Keratinocyte (primary cell): ENCODE measurements around the gene MAGI3. TPM values are rescaled to one million over a fixed set of nuclear protein-coding genes. Genes with fewer than 3 reads are reported as not detected.

Experiments used
- DNase-seq: peaks from one replicate; pipeline ENCODE4 v3.0.0-alpha.2; 2011; ENCODE audit warnings: low read depth, missing footprints, low spot score
- FAIRE-seq: peaks from 2 replicates; lab custom pipeline; 2011; peaks lifted over from hg19 to GRCh38; lab: Jason Lieb, UNC
- H2AFZ ChIP-seq: 2 replicates; pipeline ENCODE4 v1.6.0; 2012; ENCODE audit warnings: low read length, control low read depth, inconsistent platforms; ENCODE audit not compliant: control insufficient read depth
- H3K27ac ChIP-seq: 2 replicates; pipeline ENCODE4 v1.5.1; 2011; ENCODE audit warnings: low read length; ENCODE audit not compliant: control insufficient read depth, insufficient read depth
- H3K27me3 ChIP-seq: 3 replicates; pipeline ENCODE4 v1.6.0; 2011; ENCODE audit warnings: low read length; ENCODE audit not compliant: control insufficient read depth, insufficient read depth; ENCODE audit errors: extremely low read depth
- H3K36me3 ChIP-seq, 2 experiments: 2 replicates in 1 of 2; 3 replicates in 1 of 2; pipeline ENCODE4 v1.5.1; 2011; ENCODE audit warnings: low read length in 2 of 2, mild to moderate bottlenecking in 1 of 2; ENCODE audit not compliant: control insufficient read depth in 2 of 2, insufficient read depth in 2 of 2; ENCODE audit errors: extremely low read depth in 1 of 2
- H3K4me1 ChIP-seq: 3 replicates; pipeline ENCODE4 v1.5.1; 2011; ENCODE audit warnings: low read length; ENCODE audit not compliant: control insufficient read depth, insufficient read depth; ENCODE audit errors: extremely low read depth
- H3K4me2 ChIP-seq: 3 replicates; pipeline ENCODE4 v1.6.0; 2011; ENCODE audit warnings: low read depth, low read length; ENCODE audit not compliant: control insufficient read depth, insufficient read depth; ENCODE audit errors: extremely low read depth
- H3K4me3 ChIP-seq, 3 experiments: fragments of 200-600 bp in 1 of 3; sonication (generic) in 1 of 3; 2 replicates in 2 of 3; 3 replicates in 1 of 3; pipeline ENCODE4 v1.5.1; 2011 to 2016; ENCODE audit warnings: low read length in 3 of 3, mild to moderate bottlenecking in 3 of 3, control low read depth in 2 of 3, inconsistent platforms in 1 of 3, low read depth in 1 of 3, mixed read lengths in 1 of 3, mixed run types in 1 of 3, moderate library complexity in 1 of 3; ENCODE audit not compliant: control insufficient read depth in 2 of 3, insufficient read depth in 2 of 3; ENCODE audit errors: extremely low read depth in 1 of 3
- H3K79me2 ChIP-seq: 2 replicates; pipeline ENCODE4 v1.6.0; 2012; ENCODE audit warnings: low read length; ENCODE audit not compliant: control insufficient read depth, insufficient read depth
- H3K9ac ChIP-seq: 3 replicates; pipeline ENCODE4 v1.6.0; 2011; ENCODE audit warnings: low read length; ENCODE audit not compliant: control insufficient read depth, insufficient read depth; ENCODE audit errors: extremely low read depth
- H3K9me1 ChIP-seq: 3 replicates; pipeline ENCODE4 v1.6.0; 2011; ENCODE audit warnings: low read length; ENCODE audit not compliant: control insufficient read depth, insufficient read depth; ENCODE audit errors: extremely low read depth
- H3K9me3 ChIP-seq: 2 replicates; pipeline ENCODE4 v1.5.1; 2012; ENCODE audit warnings: low read depth, low read length; ENCODE audit not compliant: control insufficient read depth
- H4K20me1 ChIP-seq: 3 replicates; pipeline ENCODE4 v1.6.0; 2011; ENCODE audit warnings: low read length; ENCODE audit not compliant: control insufficient read depth, insufficient read depth; ENCODE audit errors: extremely low read depth
- EZH2 ChIP-seq: IDR thresholded peaks from one replicate; pipeline ENCODE4 v1.6.1; 2012; ENCODE audit warnings: inconsistent platforms, mild to moderate bottlenecking, low read length, moderate library complexity
- dilution Hi-C: fragments of 300-500 bp; cut with MboI; formaldehyde crosslinking; loops from one replicate; pipeline ENCODE4 v1.7.0; 2020; ENCODE audit warnings: low sequenced_read_pairs; ENCODE audit not compliant: extremely low pct_ligation_motif_present
- polyA plus RNA-seq, 5 experiments: library from polyadenylated mRNA; depleted of rRNA in 3 of 5; stranded (reverse) in 3 of 5; stranded (forward) in 1 of 5; unstranded in 1 of 5; fragments of >200 nt; gene quantifications; 1 replicate in 1 of 5; 2 replicates in 3 of 5; 3 replicates in 1 of 5; pipeline versions ENCODE4 v1.2.1 to v1.2.3, GENCODE V29; 2011 to 2012; ENCODE audit warnings: missing spikeins in 2 of 5, low read depth in 1 of 5, low replicate concordance in 1 of 5
- TF ChIP-seq, protein P1 (sequence below), 3 experiments: IDR thresholded peaks in 1 of 3; conservative IDR thresholded peaks in 1 of 3; optimal IDR thresholded peaks in 1 of 3; 2 replicates in 2 of 3; 3 replicates in 1 of 3; pipeline versions ENCODE3 to v1.5.1; 2011; ENCODE audit warnings: low read length in 3 of 3, mild to moderate bottlenecking in 3 of 3, moderate library complexity in 2 of 3, control low read depth in 1 of 3, inconsistent platforms in 1 of 3; ENCODE audit not compliant: insufficient read depth in 2 of 3; ENCODE audit errors: extremely low read depth in 1 of 3

MAGI3 gene
- polyA plus RNA-seq, 1 donor (not counting 4 experiments of a cell fraction or from before 2014, with no cell fraction given) = 3.2 TPM

DNA sequence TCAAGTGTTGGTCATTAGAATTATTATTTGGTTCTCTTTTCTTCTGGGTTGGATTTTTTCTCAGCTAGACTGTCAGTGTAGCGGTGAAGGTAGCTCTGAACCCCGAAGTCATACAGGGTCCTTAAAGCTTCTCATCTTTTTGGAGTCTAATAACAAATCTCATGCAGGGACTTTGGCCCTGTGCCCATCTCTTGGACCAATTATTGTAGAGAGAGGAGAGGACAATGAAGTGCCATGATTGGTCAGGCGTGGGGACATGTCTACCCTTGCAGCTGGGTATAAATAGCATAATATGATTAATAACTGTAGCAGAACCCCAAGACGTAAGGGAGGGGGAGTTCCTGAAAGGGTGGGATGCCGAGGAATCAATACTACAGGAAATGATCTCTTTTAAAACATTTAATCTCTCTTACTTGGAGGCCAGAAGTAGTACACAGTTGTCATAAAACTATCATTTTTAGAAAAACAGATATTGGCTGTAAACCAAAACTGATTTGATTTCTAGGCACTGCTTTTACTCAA lies 8.8 kb downstream of the MAGI3 start:
- peaks cover 9% of the 10 kb centered on the region for H3K79me2 ChIP-seq
- peaks cover 10% of the 10 kb centered on the region for H3K4me1 ChIP-seq

DNA sequence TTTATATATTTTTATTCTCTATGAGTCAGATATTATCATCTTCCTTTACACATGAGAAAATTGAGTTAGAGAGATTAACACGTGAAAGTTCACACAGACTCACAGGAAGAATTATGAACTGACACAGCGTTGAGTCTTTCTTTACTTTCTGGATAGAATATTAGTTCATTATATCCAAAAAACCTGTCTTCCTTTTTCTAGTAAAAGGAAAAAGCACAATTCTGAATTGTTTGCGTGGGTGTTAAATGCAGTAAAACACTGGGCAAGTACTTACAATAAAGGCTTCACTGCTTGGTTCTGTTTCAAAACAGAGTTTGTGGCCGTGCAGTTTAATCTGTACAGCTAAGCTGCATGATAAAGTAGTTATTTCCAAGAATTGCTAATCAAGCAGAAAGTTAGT lies 10.8 kb downstream of the MAGI3 start:
- no peak for DNase-seq
- Histone ChIP-seq H3K9me1 (no peaks in the 10 kb centered on the region), H4K20me1 (no peaks in the 10 kb centered on the region)

More for the DNA sequence above, 8.8 kb downstream of the MAGI3 start:
- no peaks in the 10 kb centered on the region for H3K9me3 ChIP-seq
- H2AFZ ChIP-seq = no peak overlapping the region
- no peaks in the 10 kb centered on the region for H4K20me1 ChIP-seq
- FAIRE-seq (no peak), DNase-seq (no peak)
- H3K9ac ChIP-seq = no peak overlapping the region
- TF ChIP-seq, protein P1, sequence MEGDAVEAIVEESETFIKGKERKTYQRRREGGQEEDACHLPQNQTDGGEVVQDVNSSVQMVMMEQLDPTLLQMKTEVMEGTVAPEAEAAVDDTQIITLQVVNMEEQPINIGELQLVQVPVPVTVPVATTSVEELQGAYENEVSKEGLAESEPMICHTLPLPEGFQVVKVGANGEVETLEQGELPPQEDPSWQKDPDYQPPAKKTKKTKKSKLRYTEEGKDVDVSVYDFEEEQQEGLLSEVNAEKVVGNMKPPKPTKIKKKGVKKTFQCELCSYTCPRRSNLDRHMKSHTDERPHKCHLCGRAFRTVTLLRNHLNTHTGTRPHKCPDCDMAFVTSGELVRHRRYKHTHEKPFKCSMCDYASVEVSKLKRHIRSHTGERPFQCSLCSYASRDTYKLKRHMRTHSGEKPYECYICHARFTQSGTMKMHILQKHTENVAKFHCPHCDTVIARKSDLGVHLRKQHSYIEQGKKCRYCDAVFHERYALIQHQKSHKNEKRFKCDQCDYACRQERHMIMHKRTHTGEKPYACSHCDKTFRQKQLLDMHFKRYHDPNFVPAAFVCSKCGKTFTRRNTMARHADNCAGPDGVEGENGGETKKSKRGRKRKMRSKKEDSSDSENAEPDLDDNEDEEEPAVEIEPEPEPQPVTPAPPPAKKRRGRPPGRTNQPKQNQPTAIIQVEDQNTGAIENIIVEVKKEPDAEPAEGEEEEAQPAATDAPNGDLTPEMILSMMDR (optimal IDR thresholded peaks at IDR 0.05 in 1 of 3, IDR thresholded peaks at IDR 0.05 in 1 of 3, conservative IDR thresholded peaks at IDR 0.05 in 1 of 3; ENCODE audit: extremely low read depth in 1 of 3, insufficient read depth in 2 of 3, low read length in 3 of 3) = no peak
- no peak overlapping the region for H3K27ac ChIP-seq
- no peaks in the 10 kb centered on the region for H3K27me3 ChIP-seq
- H3K4me2 ChIP-seq = no peak overlapping the region
- no peaks in the 10 kb centered on the region for H3K36me3 ChIP-seq
- H3K9me1 ChIP-seq = no peaks in the 10 kb centered on the region
- dilution Hi-C loops = no loop called here
- no peak overlapping the region for H3K4me3 ChIP-seq

More for the DNA sequence above, 10.8 kb downstream of the MAGI3 start:
- dilution Hi-C loops = no loop called here
- Histone ChIP-seq H3K4me3 (no peak overlapping the region), H3K27ac (no peak overlapping the region), H3K36me3 (no peaks in the 10 kb centered on the region), H3K4me2 (no peak overlapping the region), H3K27me3 (no peaks in the 10 kb centered on the region), H3K9ac (no peak overlapping the region), H2AFZ (no peak overlapping the region), H3K79me2 (peaks cover 6% of the 10 kb centered on the region), H3K9me3 (no peaks in the 10 kb centered on the region), H3K4me1 (peaks cover 10% of the 10 kb centered on the region)
- TF ChIP-seq, protein P1 (optimal IDR thresholded peaks at IDR 0.05 in 1 of 3, IDR thresholded peaks at IDR 0.05 in 1 of 3, conservative IDR thresholded peaks at IDR 0.05 in 1 of 3; ENCODE audit: extremely low read depth in 1 of 3, insufficient read depth in 2 of 3, low read length in 3 of 3) = no peak
- no peak for TF ChIP-seq EZH2
- FAIRE-seq = no peak
